ENCODE measurements around the gene SLC7A10.
A peak's percentile ranks its signal among the peaks of the same experiment; 100 is the strongest.
"Not testable (repeated sequence)": the region's sequence is repeated elsewhere in the genome, so short reads cannot be mapped to it uniquely, and the experiment has no call there.

SLC7A10 gene

DNA sequence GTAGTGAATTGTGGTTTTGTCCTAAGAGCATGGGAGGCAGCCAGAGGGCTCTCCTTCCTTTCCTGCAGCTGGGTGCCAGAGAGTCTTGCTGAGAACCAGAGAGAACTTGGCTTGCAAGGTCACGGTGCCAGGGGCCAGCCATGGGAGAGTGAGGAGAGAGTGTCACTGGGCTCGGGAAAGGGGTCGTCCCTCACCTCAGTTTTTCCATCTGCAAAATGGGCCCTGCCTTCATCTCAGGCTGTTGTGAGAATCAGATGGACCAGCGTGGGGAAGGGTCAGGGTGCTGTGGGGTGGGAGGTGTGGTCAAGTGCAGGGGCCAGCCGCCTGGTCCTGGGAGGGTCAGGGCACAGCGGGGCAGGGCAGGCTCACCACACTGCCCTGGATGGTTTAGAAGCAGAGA is 24.2 kb downstream of the SLC7A10 start:
- DNase-seq = no peak

DNA sequence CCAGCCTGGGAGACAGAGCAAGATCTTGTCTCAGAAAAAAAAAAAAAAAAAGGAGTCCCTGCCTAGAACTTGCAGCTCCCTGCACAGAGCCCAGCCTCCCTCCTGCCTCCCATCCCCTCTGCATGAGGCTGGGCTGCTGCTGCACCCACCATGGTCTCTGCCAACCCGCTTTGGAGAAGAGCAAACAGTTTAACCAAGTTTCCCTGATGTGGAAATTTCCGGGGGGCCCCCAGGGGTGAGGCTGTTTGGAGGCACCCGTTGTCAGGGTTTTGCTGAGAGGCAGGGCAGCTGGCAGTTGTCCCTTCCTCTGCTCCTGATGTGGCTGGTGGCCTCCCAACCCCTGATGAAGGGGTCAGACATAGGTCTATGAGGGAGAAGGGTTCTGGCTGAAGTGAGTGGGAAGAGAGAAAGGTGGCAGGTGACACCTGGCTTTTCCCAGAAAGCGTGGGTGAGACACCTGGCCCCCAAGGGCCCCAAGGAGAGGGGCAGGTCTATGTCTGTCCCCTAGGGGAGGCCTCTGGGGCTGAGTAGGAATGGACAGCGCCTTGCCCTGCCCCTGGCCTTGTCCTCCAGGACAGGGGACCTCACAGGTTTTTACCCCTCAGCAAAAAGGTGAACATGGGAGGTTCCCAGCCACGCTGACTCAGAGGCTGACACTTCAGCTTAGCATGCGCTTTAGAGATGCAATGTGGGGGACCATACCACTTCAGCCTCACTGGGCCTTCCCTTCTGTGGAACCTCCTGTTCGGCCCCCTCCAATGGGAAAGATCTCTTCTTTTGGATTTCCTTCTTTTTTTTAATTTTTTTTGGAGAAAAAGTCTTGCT is 26.0 kb downstream of the SLC7A10 start:
- no peak for DNase-seq

DNA sequence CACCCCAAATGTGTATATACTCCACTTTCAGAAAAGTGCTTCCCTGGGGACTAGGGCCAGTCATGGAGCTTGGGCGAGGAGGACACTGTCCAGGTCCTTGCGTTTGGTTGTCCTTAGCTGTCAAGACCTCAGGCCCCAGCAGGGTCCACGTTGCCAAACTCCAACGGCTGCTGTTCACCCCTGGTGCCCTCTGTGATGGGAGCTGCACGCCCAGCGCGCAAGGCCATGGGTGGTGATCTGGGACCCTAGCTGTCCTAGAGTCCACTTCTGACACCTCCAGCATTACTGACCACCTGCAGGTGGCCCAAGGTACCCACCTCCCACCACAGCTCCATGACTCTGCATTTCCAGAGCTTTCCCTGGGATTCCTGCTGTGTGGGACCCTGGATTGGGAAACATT is 27.5 kb downstream of the SLC7A10 start:
- DNase-seq = no peak

DNA sequence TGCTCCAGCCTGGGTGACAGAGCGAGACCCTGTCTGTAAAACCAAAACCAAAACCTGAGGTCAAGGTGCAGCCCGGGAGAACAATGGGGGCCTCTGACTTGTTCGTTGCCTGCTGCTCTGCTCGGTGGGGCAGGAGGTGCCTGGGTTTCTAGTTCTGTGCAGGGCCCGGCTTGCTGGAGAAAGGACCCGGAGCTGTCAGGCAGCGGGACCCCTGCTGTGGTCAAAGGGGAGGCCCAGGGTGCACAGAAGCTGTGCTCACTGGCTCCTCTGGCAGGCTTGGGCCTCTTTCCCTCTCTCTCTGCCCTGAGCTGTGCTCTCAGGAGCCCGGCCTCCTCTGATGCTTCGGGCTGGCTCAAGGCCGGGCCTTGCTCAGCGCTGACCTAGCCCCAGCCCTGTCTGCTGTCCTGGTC is 28.1 kb downstream of the SLC7A10 start:
- DNase-seq = no peak

DNA sequence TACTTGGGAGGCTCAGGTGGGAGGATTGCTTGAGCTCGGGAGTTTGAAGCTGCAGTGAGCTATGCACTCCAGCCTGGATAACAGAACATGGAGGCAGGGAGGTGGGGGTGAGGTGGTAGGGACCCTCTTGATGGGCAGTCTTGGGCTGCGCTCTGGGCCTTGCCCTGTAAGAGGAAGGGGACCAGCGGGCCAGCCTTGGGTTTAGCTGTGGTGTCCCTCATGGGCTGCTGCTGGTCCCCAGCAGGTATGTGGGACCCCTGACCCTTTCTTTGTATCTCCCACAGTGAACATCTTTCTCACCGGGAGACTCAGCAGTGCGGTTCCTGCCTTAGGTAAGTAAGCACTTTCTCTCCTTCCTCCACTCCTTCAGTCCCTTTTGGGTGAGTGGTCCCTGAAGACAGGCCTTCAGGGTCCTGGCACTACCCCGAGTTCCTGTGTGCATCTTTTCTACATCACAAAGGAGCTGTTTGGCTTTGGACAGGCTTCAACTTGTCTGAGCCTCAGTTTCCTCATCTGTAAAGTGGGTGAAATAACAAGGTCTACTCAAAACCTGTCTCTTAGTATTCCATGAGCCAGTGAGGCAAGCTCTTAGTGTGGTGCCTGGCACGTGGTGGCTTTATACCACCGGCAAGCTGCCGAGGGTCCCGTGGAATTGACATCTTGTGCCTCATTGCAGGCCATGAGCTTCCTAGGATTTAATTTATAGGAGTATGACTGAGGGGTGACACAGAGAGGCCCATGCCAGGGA is 29.0 kb downstream of the SLC7A10 start:
- DNase-seq = no peak

DNA sequence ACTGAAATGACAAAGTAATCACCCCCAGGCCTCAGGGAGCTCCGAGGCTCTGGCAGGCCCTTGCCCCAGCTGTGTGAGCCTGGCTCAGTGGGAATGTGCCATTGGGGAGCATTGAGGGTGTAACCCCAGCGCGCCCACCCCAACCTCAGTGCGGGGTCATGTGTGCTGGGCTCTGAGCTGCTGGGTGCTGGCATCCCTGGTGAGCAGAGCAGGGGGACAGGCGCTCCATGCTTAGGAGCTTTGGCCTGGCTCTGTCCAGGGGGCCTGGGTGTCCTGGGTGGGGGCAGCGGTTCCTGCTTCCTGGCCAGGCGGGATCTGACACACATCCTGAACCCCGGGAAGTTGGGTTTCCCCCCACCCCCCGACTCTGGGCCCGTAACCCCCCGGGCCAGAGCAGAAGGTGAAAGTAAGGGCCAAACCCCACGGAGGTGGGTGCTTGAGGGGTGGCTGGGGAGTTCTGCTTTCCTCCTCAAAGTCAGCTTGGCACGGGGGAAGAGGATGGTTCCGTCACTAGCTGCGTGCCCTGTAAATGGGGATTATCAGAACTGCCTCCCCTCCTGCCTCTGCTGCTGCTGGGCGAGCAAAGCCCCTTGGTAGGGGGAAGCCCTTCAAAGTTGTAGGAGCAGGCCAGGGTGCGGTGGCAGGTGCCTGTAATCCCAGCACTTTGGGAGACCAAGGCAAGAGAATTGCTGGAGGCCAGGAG is 29.9 kb downstream of the SLC7A10 start:
- no peak for DNase-seq

DNA sequence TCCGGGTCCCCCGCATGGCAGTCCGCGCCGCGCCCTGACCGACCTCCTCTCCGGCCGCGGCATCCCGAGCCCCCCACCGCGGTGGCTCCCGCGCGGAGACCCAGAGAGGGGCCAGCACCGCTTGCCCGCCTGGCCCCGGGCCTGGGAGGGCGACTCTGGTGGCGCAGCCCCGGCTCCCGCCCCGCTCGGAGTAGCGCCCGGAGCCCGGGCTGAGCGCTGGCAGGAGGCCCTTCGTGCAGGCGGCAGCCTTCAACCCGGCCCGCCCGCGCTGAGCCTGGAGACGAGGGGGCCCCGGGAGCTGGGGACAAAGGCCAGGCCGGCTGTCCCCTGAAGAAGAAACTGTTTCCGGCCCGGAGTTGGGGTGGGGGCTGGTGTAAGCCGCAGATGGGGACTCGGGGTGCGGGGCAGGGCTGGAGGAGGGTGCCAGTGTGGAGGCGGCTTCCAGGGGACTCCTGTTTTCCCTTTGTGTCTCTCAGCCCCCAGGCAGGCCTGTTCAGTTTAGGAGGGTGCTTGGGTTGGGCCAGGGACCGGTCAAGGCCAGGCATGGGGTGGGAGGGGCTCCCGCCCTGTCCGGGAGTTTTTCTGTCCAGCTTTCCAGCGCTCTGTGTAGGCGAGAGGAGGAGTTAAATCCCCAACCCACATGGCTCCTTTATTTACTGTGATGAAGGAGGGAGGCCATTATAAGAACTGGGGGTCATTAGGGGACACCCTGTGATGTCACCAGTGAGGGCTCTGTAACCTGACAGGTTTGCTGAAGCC is 30.6 kb downstream of the SLC7A10 start:
- DNase-seq = peak; percentile 39

DNA sequence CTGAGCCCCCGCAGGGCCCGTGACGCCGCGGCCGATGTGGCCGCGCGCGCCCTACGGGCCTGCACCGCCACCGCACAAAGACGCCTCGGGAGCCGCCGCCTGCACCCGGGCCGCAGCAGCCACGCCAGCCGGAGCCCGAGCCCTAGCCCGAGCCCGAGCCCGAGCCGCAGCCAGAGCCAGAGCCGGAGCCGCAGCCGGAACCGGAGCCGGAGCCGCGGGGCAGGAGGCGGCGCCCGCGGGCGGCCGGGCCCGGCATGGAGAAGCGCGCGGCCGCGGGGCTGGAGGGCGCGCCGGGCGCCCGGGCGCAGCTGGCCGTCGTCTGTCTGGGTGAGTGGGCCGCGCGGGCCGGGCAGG is 31.1 kb downstream of the SLC7A10 start:
- DNase-seq = peak; percentile 18

DNA sequence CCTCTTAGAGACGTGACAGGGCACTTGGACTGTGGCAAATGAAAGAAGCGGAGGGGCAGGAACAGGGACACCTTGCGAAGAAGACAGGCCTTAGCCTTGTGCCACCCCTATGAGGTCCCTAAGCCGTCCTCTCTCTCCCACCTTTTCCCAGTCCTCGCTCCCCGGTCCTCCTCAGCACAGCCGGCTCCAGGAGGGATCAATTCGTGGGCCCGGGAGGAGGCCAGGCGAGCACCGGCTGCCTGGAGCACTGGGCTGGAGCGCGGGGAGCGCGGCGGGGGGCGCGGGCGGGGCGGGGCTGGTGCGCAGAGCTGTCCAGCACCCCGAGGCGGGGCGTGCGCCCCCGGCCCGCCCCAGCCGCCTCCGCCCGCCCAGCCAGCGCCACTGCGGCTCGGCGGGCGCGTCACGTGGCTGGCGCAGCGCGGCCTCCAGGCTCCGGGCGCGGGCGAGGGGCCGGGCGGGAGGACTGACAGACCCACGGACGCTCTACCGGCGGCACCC is 31.7 kb downstream of the SLC7A10 start, which contains the start of gene LRP3:
LRP3 (plus strand) TSS at position 466 of the 498 bp plus-strand sequence. CDS start 456 bp downstream, outside the sequence.
- DNase-seq = peak; percentile 34

DNA sequence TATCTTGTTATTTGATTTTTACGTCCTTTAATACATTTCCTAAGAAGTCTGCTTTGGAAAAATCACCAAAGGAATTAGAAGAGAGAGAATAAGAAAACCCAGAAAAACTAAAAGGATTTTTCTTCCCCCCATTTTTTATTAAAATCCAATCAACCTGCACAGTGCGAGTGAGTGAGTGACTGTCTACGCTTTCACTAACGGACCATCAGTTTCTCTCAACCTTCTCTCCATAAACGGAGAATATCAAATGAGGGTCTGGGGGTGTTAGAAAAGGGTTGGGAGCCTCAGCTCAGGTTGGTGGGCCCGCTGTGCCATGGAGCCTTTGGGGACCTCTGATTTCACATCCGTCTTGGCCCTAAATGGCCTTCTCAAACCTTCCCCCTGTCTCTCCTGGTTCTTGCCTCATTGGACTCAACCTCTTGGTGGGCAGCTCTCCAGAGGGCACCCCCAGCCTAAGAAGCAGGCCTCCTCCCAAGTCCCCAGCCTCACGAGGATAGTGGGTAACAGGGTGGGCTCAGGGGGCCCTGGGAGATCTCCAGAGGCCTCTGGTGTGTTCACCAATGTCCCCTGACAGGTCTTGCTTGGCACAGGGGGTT is 32.3 kb downstream of the SLC7A10 start:
- no peak for DNase-seq

DNA sequence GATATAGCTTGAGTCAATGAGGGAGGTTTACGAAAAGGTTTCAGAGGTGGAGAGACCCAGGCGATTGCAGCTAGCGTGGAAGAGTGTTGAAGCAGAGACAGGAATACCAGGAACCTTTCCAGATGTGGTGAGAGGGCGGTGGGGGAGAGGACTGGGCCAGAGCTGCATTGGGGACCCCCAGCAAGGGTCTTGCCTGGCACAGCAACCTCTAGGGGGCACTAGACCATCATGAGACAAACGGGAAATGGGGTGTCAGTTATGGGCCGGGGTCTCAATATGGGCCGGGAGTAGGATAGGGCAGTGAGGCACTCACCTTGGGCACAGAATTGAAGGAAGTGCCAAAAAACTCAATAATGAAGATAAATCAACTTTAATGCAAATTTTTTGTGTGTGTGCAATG is 33.6 kb downstream of the SLC7A10 start:
- no peak for DNase-seq

DNA sequence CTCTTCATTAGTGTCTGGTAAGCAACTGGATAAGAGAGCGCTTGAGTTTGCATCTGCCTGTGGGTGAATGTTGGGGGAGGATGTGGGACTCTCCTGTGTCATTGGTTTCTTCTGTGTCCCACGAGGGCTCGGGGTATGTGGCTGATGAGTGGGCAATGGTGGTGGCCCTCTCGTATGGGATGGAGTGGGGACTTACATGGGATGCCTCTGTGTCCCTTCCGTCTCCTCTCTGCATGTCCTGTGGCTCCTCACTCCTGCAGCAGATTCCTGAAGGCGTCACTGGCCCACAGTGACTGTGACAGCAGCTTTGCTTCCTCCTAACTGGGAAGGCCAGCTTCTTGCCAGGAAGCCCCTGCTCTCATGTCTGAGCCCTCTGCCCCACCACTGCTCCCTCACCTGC is 34.1 kb downstream of the SLC7A10 start:
- DNase-seq = no peak

DNA sequence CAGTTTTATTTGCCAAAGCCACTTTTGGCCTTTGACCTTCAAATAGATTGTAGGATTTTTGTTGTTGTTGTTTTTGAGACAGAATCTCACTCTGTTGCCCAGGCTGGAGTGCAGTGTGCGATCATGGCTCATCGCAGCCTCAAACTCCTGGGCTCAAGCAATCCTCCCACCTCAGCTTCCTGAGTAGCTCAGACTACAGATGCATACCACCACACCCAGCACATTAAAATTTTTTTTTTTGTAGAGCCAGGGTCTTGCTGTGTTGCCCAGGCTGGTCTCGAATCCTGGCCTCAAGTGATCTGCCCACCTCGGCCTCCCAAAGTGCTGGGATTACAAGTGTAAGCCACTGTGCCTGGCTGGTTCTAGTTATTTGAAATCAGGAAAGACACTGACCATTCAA is 34.6 kb downstream of the SLC7A10 start:
- DNase-seq = not testable (repeated sequence)

DNA sequence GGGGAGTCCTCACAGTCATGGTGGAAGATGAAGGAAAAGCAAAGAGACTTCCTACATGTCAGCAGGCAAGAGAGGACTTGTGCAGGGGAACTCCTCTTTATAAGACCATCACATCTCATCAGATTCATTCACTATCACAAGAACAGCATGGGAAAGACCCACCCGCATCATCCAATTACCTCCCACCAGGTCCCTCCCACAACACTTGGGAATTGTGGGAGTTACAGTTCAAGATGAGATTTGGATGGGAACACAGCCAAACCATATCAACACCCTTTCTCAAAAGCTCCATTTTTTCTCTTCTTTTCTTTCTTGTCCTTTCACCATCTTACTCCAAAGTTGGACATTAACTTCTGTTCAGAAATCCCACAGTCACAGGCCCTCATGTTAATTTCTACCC is 36.2 kb downstream of the SLC7A10 start:
- DNase-seq = no peak

DNA sequence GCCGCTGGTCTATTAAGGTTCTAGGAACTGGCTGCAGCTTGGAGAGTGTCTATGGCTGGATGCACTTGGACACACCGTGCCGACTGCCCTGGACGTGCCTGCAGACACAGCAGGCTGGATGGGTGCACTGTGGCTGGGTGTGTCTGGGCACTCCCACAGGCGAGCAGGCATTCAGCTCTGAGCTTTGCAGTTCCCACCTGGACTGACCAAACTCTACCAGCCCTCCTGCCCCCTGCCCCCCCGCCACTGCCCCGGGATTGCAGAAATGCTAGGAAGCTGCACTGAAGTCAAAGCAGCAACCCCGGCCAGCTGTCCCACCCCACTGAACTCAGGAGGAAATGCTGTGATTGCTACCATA is 38.5 kb downstream of the SLC7A10 start:
- DNase-seq = no peak

DNA sequence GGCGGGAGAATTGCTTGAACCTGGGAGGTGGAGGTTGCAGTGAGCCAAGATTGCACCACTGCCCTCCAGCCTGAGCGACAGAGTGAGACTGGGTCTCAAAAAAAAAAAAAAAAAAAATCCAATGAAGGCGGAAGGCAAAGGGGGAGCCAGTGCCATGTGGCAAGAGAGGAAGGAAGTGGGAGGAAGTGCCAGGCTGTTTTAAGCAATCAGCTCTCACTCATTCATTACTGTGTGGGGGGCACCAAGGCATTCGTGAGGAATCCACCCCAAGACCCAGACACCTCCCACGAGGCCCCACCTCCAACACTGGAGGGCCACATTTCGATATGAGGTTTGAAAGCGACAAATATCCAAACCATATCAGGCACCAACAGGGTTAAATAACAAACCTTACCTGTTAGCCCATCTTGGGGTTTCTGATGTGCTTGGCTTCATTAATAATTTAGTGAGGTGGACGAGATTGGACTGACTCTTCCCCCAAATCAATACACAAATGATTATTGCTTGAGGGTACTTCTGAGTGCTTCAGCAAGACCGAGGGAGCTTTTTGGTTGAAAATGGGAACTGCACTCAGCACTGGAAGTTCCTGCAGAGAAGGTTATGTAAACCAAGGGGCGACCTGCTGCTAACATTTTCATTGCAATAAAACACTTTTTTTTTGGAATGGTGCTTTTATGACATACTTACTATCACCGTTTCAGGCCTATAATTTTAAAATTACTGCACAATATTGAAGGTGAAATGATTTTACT is 39.0 kb downstream of the SLC7A10 start:
- DNase-seq = peak; percentile 44

DNA sequence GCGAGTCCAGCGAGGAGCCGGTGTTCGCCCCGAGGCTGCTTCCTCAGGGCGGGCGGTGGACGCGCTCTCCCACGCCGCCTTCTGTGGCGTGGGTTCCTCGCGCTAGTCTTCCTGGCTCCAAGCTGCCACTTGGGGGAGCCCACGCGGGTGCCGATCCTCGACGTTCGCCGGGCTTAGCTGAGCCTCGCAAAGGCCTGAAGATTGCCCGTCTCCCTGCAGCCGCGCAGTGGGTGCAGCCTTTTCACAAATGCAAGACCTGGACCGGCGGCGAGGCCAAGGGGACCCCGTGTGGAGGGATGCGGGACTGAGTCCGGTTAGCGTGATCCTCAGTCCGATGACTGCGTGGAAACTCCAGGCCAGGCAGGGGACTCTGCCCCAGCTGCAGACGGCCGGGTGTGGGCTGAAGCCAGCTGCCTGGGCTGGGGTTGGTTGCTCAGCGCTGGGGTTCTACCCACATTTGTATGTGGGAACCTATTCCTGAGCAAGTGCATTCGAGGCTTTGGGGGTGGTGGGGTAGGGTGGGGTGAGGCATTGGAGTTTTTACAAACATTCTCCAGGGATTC is 48.2 kb downstream of the SLC7A10 start:
- DNase-seq = peak; percentile 70

DNA sequence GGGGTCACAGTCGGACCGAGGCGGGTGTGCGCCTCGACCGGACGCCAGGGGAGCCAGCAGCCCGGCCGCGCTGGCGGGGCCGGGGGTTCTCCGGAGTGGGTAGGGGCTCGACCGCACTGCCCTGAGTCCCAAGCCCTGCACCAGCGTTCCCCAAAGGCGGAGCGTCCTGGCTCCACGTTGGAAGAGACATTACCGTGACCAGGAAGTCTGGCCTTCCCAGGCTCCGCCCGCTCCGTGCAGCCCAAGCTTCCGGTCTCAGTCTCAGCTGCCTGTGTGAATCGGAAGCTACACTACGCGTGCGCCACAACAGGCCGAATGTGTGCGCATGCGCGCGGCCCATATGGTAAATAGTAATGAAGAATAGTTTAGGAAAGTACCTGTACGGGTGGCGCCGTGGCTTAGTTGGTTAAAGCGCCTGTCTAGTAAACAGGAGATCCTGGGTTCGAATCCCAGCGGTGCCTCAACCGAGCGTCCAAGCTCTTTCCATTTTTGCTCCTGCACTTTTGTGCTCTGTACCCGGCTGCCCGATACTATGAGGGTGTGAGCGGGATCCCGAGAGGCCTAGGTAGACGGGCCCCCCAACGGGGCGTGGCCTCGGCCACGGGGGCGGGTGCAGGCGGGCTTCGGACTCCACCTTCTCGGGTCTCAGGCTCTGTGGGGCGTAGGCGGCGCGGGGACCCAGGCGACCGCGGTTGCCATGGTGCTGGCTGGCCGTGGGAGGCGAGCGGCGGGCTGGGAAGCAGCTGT is 48.8 kb downstream of the SLC7A10 start:
- DNase-seq = peak; percentile 97

DNA sequence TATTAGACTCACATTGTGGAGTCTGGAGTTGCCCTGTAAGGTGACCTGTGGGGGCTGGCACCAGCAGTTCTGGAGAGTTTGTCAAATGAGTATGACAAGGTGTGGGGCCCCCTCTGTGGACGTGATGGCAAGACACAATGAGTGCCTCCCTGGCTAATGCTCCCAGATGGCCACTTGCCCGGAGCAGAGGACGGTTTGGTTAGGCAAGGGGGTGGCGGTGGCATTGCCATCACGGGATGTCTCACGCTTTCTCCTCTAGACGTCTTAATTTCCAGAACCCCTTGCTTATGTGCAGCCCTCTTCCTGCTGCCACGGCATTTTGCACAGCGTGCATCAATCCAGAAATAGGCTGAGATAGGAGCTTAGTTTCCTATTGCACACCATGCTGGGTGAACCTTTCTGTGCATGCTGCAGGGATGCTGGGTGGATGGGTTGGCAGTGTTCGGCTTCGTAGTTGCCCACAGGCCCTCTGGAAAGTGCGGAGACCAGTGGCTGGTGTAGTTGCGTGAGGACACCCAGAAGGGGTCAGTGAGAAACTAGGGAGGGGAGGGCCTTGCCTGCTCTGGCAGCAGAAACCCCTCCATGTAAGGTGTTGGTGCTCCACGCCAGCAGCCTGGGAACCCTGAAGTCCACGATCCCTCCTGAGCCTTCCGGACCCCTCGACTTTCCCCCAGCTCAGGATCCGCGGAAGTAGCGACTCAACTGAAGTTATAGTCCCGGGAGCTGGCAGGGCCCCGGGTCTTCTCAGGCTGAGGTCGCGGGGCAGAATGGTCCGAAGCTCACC is 49.6 kb downstream of the SLC7A10 start:
- DNase-seq = peak; percentile 42

All from hematopoietic multipotent progenitor cell treated with erythropoietin and hydrocortisone succinate and interleukin-3 and kit ligand, for 6 days (in vitro differentiated cells).